Stimulated activated CD8-positive, alpha-beta memory T cell treated with anti-CD3 and anti-CD28 coated beads, Interleukin-4, amount 100 ng/mL, for 1 hour (primary cell): ENCODE measurements around the gene MYO7A.
A peak's percentile ranks its signal among the peaks of the same experiment; 100 is the strongest.

Source experiments
- DNase-seq, 2 donors: peaks; one replicate each; pipeline ENCODE4 v3.0.0-alpha.2; 2020; ENCODE audit warnings: low read depth in 2 of 2, low spot score in 1 of 2

The MYO7A gene

DNA sequence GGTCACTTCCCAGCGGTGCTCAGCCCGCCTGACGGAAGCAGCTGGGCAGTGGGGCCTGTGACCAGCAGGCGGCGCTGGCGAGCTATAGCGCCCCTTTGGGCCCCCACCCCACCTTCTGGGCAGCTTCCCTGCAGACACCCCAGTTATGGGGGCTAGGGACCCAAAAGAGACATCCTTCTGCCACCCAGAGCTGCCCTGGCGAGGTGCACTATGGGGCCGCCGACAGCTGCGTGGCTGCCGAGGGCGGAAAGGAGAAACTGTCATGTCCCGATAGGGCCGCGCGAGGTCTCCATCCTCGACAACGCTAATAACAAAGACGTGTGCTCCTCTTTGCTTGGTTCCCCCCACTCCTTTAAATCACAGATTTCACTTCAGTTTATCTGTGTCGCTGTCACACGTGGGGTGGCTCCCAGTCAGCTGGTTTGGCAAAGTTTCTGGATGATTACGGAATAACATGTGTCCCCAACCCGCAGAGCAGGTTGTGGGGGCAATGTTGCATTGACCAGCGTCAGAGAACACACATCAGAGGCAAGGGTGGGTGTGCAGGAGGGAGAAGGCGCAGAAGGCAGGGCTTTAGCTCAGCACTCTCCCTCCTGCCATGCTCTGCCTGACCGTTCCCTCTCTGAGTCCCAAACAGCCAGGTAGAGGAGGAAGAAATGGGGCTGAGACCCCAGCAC is 673 bp upstream of the MYO7A start:
- DNase-seq = peak; percentile 18 to 33

DNA sequence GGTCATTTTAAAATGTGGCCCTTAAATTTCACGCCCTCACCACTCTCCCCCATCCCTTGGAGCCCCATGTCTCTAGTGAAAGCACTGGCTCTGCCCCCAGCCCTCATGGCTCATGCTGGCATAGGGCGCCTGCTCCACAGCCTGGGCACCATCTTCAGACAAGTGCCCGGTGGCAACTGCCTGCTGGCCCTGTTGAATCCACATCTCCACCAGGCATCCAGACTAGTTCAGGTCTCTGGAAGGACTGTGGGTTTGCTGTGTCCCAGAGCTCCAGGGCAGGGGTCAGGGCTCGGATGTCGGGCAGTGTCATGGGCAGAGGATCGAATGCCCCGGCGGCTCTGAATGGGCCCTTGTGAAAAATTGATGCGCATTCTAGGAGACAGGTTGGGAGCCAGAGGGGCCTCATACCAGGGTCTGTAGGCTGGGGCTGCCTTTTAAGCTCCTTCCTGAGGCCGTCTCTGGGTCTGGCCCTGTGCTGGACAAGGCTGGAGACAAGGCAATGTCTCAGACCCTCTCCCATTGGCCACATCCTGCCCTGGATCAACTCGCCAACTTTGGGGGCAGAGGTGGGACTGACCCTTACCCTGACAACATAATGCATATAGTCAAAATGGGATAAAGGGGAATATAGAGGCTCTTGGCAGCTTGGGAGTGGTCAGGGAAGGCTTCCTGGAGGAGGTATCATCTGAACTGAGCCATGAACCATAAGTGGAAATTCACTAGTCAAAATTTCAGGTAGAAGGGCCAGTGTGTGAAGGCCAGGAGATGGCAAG is 1.2 kb downstream of the MYO7A start:
- DNase-seq = no peak

DNA sequence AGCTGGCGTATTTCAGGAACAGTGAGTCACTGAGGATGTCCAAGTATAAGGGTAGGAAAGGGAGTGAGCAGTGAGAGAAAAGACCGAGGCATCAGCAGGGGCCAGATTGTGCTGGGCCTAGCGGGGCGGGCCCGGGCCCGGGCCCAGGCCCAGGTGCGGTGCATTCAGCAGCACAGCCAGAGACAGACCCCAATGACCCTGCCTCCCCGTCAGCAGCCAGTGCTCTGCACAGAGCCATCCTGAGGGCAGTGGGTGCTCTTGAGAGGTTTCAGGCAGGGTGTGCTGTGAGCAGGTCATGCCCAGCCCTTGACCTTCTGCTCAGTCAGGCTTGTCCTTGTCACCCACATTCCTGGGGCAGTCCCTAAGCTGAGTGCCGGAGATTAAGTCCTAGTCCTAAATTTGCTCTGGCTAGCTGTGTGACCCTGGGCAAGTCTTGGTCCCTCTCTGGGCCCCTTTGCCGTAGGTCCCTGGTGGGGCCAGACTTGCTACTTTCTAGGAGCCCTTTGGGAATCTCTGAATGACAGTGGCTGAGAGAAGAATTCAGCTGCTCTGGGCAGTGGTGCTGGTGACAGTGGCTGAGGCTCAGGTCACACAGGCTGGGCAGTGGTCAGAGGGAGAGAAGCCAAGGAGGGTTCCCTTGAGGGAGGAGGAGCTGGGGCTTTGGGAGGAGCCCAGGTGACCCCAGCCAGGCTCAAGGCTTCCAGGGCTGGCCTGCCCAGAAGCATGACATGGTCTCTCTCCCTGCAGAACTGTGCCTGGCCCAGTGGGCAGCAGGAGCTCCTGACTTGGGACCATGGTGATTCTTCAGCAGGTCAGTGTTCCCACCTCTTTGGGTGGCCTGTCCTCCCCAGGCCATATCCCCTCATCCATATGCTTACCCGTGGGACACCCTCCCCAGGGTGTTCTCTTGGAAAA is 2.1 kb downstream of the MYO7A start:
- no peak for DNase-seq

DNA sequence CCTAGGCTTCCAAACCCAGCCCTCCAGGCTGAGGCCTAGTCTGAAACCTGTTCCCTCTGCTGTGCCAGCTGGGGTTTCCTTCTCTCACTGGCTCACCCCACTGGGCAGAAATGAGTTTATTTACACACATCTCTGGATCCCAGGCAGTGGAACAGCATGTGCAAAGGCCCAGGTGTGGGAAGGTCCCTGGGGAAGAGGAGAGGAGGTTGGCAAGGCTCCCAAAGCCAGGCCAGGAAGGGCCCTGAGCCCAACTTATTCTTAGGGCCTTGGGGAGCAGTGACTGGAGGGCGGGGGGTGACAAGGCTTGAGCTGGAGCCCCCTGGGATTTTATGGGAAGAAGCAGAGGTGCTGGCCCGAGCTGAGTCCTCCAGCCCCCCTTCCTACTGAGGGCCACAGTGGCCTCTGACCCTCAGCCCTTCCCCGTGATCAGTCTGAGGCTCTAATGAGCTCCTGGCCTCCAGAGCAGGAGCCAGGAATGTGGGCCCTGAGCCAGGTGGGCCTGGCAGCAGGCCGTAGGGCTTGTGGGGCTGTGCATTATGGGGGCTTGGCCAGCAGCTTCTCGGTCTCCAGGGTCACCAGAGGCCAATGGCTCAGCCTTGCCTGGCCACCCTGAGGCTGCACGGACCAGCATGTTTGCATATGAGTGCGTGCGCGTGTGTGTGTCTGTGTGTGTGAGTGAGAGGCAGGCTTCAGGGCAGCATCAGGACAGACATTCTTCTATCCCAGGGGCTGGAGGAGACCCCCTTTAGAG is 2.9 kb downstream of the MYO7A start:
- no peak for DNase-seq

DNA sequence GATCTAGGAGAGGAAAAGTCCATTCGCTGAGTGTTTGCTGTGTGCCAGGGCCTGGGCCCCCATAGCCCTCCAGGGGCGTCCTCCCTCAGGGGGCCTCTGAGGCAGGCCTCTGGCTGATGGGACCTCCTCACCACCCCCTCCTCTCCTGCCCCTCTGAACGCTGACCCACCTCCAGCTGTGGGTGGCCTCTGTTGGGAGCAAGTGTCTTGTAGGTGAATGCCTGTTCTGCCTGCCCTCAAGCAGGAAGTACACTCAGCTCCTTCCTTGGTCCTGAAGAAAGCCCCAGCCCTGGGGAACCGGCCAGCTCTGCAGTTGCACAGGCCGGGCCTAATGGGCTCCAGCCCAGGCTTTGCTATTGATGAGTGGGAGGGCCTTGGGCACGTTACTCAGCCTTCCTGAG is 3.5 kb downstream of the MYO7A start:
- no peak for DNase-seq

DNA sequence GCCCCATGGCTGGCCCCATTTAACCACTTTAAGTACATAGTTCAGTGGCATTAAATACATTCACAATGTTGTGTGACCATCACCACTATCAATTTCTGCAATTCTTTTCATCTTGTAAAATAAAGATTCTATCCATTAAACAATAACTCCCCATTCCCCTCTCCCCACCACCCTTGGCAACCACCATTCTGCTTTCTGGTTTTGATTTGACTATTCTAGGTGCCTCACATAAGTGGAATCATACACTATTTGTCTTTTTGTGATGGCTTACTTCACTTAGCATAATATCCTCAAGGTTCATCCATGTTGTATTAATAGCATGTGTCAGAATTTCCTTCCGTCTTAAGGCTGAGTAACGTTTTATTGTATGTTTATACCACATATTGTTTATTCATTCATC is 7.0 kb downstream of the MYO7A start:
- DNase-seq = no peak

DNA sequence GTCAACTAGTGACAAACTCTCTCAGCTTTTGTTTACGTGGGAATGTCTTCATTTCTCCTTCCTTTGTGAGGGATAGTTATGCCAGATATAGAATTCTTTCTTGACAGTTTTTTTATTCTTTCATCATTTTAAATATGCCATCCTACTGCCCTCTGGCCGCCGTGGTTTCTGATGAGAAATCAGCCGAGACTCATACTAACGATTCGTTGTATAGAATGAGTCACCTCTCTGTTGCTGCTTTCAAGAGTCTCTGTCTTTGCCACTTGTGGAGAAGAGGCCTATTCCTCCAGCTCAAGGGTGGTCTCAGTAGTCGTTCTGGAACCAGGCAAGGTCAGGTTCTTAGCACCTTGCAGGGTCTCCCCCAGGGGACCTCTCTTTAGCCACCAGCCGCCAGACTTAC is 8.0 kb downstream of the MYO7A start:
- DNase-seq = no peak

DNA sequence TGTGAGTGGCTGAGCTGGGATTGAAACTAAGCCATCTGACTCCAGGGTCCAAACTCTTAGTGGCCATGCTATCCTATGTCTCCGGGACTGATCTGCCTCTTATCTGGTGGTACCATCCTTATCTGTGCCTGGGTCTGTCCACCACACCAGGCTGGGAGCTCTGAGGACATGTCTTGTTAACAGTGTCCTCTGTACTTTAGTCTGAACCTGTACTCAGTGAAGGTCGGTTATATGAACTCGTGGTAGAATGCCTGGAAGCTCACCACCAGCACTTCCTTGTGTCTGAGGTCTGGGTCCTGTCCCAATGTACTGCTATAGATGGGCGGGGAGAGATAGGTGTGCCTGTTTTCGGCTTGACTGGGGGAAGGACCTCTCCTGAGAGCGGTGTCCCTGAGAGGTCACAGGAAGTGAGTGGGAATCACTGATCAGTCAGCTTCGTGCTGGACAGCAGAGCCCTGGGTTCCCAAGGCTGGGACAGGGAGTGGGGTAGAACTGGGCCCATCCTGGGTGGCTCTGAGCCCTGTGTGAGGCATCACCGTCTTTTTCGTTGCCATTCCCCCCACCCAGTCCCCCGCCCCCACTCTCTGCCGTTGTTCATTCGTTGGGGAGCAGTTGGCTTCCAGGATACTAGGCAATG is 8.9 kb downstream of the MYO7A start:
- DNase-seq = no peak

DNA sequence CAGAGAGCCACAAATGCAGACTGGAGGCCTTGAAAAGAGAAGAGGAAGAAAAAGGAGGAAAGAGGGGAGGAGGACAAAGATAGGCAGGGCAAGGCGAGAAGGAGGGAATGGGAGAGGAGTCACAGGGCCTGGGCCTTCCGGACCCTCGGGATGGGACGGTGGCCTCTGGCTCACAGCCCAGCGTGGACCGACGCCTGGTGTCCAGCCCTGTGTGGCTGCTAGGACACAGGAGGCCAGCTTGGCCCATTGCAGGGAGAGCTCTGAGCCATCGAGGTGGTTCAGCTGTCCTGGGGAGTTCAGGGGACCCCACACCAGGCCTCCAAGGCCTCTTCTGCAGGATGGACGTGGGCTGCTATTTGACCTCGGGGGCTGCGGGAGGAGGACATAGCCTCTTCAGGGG is 9.4 kb downstream of the MYO7A start:
- no peak for DNase-seq

DNA sequence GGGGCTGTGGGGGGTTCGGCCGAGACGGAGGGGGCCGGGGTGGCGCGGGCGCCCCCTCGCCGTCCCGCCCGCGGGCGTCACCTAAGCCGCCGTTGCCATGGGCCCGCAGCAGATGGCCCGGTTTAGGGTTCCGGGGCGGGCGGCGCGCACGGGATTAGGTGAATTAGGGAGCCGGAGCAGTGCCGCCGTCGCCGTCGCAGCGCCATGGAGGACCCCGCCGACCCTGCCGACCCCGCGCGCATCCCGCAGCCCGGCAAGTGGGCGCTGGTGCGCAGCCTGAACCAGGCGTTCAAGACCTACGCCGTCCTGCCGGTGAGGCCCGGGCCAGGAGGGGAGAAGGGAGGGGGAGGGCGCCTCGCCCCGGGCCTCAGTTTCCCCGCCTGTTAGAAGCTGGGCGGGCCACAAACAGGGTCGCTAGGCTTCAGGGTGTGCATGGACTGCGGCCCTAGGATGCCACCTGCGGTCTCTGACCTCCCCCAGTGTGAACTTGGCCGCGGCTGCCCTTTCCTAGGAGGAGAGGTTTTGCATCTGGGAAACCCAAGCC is 10.1 kb downstream of the MYO7A start:
- no peak for DNase-seq

DNA sequence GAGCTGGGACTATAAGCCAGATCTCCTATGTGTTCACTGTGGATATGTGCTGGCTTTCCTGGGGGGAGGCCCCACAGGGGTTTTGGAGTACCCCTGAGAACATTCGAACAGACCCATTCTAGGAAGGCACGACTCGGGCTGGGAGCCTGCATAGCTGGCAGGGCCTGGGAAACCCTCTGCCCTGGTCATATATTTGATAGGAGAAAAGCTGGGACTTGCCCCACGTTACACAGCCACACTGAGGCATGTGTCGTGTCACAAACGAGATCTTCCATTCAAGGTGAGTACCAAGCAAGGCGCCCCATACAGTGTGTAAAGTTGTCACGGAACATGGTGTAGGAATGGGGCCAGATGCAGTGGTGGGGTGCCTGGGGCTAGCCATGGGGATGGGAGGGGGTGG is 11.2 kb downstream of the MYO7A start:
- DNase-seq = no peak

DNA sequence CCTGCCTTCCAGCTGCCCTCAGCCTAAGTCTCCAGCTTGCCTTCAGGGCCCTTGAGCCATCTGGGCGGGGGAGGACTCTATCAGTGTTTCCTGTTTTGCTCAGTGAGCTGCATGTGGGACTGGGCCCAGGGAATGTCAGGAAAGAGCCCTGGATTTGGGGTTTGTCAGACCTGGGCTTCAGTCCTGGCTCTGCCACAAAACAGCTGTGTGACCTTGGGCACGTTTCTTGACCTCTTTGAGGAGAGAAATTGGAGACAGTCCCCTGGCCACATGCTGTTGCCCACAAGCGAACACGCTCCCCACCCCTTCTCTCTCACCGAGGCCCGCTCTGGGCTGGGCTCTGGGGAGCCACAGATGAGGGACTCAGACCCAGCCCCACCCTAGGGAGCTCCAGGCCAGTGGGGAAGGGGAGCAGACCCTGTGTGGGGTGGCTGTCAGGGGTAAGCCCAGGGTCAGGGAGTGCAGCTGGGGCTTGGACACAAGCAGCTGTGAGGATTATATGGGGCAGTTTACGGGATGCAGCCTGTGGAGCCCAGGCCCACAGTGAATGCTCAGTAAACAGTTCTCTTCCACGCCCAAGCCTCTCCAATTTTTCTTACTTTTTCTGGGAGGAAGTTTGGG is 12.3 kb downstream of the MYO7A start:
- no peak for DNase-seq

DNA sequence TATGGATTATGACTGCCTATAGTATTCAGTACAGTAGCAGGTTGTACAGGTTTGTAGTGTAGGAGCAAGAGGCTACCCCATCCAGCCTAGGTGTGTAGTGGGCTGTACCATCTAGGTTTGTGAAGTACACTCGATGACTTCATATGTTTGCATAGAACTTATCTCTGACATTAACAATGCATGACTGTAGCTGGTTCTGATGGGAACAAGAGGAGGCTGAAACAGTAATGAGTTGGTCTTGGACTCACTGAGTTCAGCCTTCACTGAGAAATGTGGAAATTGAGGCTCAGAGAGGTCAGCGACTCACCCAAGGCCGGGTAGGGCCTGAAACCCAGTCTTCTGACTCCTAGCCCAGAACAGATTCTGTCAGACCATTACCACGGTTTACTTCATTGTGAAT is 13.0 kb downstream of the MYO7A start:
- DNase-seq = no peak

DNA sequence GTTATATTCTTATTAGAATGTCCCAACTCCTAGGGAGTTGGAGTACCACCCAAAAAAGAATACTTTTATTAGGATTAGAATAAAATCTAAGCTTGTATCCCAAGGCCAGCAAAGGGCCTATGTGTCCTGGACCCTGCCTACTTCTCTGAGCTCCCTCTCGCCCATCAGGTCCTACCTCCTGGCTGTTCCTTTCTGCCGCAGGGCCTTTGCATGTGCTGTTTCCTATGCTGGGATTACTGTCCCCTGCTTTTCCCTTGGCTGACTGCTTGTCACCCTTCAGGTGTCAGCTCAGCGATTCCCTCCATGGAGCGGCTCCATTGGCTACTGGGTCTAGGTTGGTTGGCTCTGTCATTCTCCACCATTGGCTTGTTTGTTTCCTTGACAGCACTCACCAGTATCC is 13.4 kb downstream of the MYO7A start:
- no peak for DNase-seq

DNA sequence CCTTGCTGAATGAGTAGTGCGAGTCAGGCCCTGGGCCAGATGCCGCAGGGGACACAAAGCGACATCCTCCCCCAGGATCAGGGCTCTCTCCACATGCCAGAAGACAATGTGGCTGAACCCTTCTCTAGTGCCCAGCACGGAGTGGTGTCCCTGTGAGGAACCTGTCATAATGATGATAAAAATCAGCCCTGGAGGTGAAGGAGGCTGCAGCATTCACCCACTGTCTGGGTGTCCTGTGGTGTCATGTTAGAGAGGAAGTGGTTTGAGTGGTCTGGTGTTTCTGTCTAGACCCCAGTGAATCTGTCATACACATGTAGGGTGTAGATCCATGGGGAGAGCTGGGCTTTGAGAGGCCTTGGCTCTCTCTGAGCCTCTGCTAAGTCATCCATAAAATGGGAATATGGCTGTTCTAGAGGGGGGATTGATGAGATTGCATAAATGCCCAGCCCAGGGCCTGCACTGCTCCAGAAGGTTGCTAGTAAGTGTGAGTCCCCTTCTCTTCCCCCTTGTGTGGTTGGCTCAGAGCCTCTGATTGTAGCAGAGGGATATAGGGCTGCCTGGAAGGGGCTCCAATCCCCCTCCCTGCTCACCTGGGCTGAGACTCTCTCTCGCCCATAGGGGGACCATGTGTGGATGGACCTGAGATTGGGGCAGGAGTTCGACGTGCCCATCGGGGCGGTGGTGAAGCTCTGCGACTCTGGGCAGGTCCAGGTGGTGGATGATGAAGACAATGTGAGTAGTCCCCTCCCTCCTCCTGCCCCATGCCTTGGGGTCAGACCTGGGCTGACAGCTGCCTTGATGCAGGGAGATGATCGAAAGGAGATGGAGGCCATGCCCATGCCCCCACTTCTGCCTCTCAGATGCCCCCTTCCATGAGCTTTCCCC is 14.3 kb downstream of the MYO7A start:
- no peak for DNase-seq

DNA sequence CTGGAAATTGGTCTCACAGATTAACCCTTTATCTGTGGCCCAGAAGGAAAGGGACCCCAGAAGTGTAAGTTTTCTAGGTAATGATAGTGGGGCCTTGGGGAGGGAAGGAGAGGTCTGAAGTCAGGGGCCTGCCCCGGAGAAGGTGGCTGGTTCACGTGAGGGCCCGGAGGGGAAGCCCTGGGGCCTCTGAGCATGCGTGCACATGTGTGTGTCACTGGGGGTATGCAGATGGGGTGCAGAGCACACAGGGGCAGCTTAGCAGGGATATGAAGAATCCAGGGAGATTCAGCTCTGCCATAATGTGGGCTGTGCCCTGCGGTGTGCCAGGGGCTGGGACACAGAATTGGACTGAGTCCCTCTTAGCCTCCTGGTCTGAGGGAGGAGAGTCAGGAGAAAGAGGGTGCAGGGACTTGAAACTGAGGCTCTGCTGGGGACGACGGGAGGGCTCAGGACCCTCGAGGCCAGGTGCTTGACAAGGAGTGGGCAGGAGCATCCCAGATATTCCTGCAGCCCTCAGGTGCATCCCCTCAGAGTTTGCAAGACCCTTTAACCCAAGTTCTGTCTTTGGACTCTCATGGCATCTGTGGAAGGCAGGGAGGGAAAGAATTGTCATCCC is 15.5 kb downstream of the MYO7A start:
- DNase-seq = no peak

DNA sequence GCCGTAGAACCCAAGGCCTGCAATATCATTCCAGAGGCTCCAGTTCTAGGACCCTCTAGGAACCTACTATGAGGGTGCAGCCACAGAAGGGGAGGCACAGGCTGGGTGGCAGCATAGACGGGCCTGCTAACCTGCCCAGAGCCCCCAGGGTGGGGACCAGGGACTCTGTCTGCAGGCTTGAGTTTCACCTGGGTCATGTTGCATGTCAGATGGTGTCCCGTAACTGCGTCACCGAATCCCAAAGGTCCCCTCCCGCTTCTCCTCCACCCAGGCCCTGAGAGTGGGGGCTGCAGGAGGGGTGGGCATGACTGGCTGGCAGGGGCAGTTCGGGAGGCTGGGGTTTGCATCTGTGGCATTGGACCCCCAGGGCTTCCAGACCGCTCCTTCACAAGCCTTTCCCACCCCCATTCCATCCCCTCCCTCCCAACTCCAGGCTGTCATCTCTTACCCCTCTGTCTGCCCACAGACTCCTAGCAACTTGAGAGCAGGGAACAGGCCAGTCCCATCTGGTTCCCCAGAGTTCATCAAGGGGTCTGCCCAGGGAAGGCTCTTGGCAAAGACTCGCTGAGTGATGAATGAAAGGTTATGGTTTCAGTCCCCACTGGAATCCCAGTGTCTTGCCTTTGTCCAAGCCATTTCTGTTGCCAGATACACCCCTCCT is 16.3 kb downstream of the MYO7A start:
- no peak for DNase-seq

DNA sequence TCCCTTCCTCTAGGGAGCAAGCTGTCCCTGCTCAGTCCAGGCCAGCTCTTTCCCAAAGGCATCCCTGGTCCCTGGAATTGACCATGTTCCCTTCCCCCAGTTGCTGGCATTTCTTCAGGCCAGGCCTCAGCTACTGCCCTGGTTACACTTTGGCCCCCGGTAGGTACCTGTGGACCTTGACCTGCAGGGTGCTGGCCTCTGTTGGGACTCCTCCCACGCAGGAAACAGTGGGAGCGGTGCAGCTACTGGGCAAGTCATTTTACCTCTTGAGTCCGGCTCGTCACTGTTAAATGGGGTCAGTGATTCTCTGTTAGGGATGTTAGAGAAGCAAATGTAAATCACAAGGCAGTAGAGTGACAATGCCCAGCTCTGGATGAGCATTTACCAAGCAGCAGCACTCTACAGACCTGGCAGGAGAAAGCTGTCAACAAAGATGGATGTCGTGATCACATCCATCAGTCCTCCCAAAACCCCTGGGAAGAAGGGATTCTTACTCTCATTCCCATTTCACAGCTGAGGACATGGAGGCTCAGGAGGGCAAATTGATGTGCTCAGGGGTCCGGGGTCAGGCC is 16.9 kb downstream of the MYO7A start:
- no peak for DNase-seq
